ENCODE measurements around the gene NOL12.

The NOL12 gene

DNA sequence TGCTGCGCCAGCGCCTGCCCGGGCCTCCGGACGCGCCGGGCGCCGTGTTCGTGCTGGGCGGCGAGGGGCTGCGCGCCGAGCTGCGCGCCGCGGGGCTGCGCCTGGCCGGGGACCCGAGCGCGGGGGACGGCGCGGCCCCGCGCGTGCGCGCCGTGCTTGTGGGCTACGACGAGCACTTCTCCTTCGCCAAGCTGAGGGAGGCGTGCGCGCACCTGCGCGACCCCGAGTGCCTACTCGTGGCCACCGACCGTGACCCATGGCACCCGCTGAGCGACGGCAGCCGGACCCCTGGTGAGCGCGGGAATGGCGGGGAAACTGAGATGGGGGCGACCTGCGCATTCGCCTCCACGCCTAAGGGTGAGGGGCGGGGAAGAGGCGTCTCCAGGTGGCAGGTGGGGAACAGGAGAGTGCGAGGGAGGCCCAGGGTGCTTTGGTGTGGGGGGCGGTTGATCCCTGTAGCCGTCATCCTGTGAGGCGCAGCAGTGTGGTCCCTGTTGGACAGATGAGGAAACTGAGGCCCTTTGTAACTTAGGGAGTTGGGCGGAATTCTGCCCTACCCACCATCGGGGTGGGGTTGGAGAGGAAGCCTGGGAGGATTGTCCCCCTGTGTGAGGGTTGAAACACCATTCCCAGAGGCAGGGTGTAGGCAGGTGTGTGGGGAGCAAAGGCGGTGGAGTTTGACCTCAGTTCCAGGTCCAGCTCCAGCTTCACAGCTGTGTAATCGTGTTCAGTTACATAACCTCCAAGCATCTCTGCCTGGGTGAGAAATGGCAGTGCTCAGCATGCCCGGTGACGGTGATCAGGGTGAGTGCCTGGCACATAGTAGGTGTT, 26.9 kb upstream of the NOL12 start:
- no peak for DNase-seq (ENCODE audit: low spot score)

DNA sequence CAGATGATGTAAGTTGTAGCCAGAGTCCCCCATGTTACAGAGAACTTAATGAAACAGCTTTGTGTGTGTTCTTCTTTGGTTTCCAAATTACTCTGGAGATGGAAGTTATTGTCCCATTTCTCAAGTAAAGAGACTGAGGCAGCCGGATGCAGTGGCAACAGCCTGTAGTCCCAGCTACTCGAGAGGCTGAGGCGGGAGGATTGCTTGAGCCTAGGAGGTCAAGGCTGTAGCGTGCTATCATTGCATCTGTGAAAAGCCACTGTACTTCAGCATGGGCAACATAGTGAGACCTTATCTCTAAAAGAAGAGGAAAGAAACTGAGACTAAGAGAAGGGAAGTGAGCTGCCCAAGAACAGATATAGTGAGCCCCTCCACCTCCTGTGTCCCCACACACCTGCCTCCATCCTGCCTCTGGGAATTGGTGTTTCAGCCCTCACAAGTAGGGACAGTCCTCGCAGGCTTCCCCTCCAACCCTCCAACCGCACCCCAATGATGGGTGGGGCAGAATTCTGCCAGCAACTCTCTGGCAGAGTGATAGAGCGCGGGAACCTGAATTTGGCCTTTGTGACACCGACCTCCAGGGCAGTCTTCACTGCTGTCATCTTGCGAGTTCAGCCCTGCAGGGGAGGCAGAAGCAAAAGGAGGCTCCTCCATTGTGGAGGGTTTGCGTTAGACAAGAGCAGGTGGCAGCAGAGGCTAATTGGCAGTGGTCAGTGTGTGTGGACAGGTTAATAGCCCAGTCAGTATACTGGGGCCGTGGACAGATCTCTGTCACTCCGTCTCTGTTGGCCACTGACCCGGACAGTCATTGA, 26.0 kb upstream of the NOL12 start:
- no peak for DNase-seq (ENCODE audit: low spot score)

GRCh38 chr22:37660709-37661045, 25.5 kb upstream of the NOL12 start:
- DNase-seq (ENCODE audit: low spot score) = no peak

- DNase-seq (ENCODE audit: low spot score) = peak; percentile 29
Observed at GRCh38 chr22:37661160-37661924, 24.8 kb upstream of the NOL12 start.

DNA sequence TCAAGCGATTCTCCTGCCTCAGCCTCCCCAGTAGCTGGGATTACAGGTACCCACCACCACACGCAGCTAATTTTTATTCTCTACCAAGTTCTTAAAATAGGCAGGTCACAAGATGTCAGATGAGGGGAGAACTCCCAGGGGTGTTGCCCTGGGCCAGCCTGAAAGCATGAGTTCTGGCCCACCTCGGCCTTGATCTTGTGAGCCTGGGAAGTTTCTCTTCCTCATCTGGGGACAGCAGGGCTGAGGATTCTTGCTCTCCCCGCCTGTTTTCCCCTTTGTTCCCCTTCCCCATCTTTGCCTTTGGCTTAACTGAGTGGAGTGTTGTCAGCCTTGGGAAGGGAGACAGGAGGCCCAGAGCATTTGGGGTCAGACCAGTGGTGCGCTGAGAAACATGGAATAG, 24.1 kb upstream of the NOL12 start:
- DNase-seq (ENCODE audit: low spot score) = no peak

DNA sequence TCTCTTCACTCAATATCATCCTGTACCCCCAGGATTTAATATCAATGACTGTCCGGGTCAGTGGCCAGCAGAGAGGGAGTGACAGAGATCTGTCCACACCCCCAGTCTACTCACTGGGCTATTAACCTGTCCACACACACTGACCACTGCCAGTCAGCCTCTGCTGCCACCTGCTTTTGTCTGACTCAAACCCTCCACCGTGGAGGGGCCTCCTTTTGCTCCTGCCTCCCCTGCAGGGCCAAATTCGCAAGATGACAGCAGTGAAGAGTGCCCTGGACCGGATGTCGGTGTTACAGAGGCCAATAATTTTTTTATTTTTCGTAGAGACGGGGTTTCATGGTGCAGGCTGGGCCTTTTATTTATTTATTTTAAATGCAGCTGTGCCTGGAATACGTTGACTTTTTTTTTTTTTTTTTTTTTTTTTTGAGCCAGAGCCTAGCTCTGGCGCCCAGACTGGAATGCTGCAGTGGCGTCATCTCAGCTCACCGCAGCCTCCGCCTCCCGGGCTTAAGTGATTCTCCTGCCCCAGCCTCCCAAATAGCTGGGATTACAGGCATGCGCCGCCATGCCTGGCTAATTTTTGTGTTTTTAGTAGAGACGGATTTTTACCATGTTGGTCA, 22.5 kb upstream of the NOL12 start:
- no peak for DNase-seq (ENCODE audit: low spot score)

GRCh38 chr22:37664249-37665101, 21.7 kb upstream of the NOL12 start:
- DNase-seq (ENCODE audit: low spot score) = no peak

- DNase-seq (ENCODE audit: low spot score) = no peak
Observed at GRCh38 chr22:37665487-37665886, 20.7 kb upstream of the NOL12 start.

DNA sequence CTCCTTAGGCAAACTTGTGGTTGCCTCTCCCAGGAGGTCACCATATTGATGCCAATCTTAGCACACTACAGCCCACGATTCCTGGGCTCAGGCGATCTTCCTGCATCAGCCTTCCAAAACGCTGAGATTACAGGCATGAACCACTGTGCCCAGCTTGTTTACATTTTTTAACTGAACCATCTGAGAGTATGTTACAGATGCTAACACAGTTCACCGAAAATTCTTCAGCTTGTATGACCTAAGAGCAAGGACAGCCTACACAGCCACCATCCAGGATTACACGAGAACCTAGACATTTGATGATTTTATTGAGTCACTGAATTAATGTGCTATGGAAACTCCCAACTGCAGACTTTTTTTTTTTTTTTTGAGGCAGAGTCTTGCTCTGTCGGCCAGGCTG, 16.6 kb upstream of the NOL12 start:
- no peak for DNase-seq (ENCODE audit: low spot score)

- DNase-seq (ENCODE audit: low spot score) = no peak
Observed at GRCh38 chr22:37672206-37672919, 13.8 kb upstream of the NOL12 start.

DNA sequence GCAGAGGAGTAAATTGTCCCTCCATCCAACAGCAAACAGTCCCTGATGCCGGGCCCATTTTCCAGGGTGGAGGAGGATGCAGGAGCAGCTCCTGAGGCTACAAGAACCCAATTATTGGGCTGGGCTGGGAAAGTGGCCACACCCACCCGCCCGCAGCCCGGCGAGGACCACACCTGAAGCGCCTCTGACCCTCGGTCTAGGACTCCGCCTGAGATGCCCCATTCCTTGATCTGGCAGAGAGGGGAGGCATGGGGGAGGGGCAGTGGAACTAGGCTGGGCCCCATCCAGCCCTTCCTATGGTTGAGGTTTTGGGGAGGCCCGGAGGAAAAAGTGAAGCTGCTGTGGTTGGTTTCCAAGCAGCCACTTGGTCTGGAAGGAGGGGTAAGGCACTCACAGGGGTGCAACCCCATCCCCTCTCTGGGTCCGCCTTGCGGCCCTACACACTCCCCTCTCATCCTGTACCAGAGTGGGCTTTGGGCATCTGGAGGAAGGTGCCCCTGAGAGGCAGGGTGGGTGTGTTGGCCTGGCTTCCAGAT, 13.2 kb upstream of the NOL12 start:
- DNase-seq (ENCODE audit: low spot score) = no peak

GRCh38 chr22:37674248-37674647, 11.9 kb upstream of the NOL12 start:
- DNase-seq (ENCODE audit: low spot score) = no peak

DNA sequence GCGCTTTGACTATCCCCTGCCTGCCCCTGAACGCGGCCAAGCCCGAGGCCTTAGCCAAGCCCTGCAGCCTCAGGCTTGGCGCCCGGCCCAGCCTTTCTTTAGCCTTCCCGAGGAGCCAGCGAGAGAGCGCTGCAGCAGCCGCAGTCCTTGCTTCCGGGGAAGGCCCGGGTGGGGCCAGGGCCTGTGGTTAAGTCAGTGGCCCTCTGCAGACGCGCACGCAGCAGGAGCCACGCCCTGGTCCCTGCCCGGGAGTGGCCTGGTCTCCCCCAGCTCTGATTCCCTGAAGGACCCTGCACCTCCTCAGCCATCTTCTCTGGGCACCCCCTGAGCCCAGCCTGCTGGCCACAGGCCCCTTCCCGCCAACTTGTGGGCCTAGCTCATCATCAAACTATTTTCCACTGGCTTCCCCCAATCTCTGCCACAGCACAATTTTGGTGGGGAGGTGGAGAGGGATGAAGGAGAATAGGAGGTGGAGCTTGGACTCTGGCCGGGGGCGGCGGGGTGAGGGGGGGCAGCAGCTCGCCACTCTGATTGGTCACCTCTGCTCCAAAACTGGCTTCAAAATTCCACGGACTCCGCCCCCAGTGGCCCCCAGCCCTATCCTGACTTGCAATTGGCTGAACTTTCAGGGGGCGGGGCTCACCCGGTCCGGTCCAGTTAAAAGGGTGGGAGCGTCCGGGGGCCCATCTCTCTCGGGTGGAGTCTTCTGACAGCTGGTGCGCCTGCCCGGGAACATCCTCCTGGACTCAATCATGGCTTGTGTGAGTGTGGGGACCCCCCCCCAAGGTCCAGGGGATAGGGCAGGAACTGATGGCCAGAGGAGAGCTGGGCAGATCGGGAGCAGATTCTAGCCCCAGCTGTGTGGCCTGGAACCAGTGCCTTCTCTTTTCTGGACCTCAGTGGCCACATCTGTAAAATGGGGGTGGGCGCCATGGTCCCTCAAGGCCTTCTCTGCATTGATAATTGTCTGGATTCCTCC, 10.9 kb upstream of the NOL12 start, which contains the start of gene LGALS1:
TSS of gene LGALS1 (plus strand) at position 686 of the 979 bp plus-strand sequence. CDS start at position 753, 67 bp downstream.
- DNase-seq (ENCODE audit: low spot score) = peak; percentile 89

- DNase-seq (ENCODE audit: low spot score) = no peak
Observed at GRCh38 chr22:37675930-37676735, 10.0 kb upstream of the NOL12 start.

- peak; percentile 90 for DNase-seq (ENCODE audit: low spot score)
Observed at GRCh38 chr22:37676736-37677492, 9.2 kb upstream of the NOL12 start.

GRCh38 chr22:37677493-37677974, 8.6 kb upstream of the NOL12 start:
- DNase-seq (ENCODE audit: low spot score) = no peak

GRCh38 chr22:37678372-37678771, 7.8 kb upstream of the NOL12 start:
- no peak for DNase-seq (ENCODE audit: low spot score)

Data from SW480 (cell line).